GM12878 (cell line): ENCODE measurements around the gene KCNA5. TPM values are rescaled to one million over a fixed set of nuclear protein-coding genes. Genes with fewer than 3 reads are reported as not detected.

Source experiments
- ATAC-seq: fragments of 200-7000 bp; cut with Tn5 transposase; 3 replicates; pipeline ENCODE4 v1.9.1; 2020; ENCODE audit warnings: mild to moderate bottlenecking, moderate library complexity
- BruUV-seq: library from RNA; stranded (reverse); fragments of 400-500 nt; replicated peaks from 2 replicates; lab custom pipeline; 2021; lab: Mats Ljungman, UMichigan
- CTCF ChIA-PET: fragments of 300-600 bp; sonication (Branson Sonifier 250); formaldehyde crosslinking; extraction: SDS; loops from one replicate; lab custom pipeline; 2021; ENCODE audit warnings: inconsistent platforms; lab: Yijun Ruan, JAX
- POLR2A ChIA-PET: fragments of 350-600 bp; formaldehyde crosslinking; extraction: SDS; loops from one replicate; lab custom pipeline; 2021; ENCODE audit warnings: inconsistent platforms; lab: Charles Lee
- RAD21 ChIA-PET: fragments of 300-600 bp; sonication (Branson Sonifier 250); formaldehyde crosslinking; loops from one replicate; lab custom pipeline; 2023; ENCODE audit warnings: antibody characterized with exemption; ENCODE audit not compliant: unreplicated experiment; lab: Charles Lee
- SMC1A ChIA-PET: fragments of 300-600 bp; sonication (Branson Sonifier 250); formaldehyde crosslinking; loops from one replicate; lab custom pipeline; 2023; ENCODE audit not compliant: unreplicated experiment, uncharacterized antibody; lab: Charles Lee
- DNase-seq: peaks from one replicate; pipeline ENCODE4 v3.0.0-alpha.2; 2011; ENCODE audit warnings: low read depth, low spot score
- FAIRE-seq: peaks from 3 replicates; lab custom pipeline; 2011; peaks lifted over from hg19 to GRCh38; lab: Jason Lieb, UNC
- H2AFZ ChIP-seq: 2 replicates; pipeline ENCODE4 v1.6.0; 2011; ENCODE audit warnings: low read depth, low read length, control low read depth; ENCODE audit not compliant: control insufficient read depth
- H3K27ac ChIP-seq: 2 replicates; pipeline ENCODE4 v1.5.1; 2011; ENCODE audit warnings: control low read depth; ENCODE audit not compliant: control insufficient read depth, insufficient read depth
- H3K27me3 ChIP-seq, 2 experiments: replicated peaks in 1 of 2; 2 replicates each; pipeline versions ENCODE4 v1.6.0 to v1.6.1; 2011; ENCODE audit warnings: low read length in 1 of 2; ENCODE audit not compliant: control insufficient read depth in 2 of 2, insufficient read depth in 2 of 2
- H3K36me3 ChIP-seq, 2 experiments: 2 replicates each; pipeline ENCODE4 v1.5.1; 2011; ENCODE audit warnings: low read length in 1 of 2; ENCODE audit not compliant: control insufficient read depth in 2 of 2, insufficient read depth in 2 of 2
- H3K4me1 ChIP-seq: 2 replicates; pipeline ENCODE4 v1.6.1; 2011; ENCODE audit warnings: mild to moderate bottlenecking, low read length, moderate library complexity, mixed read lengths; ENCODE audit not compliant: control insufficient read depth, insufficient read depth
- H3K4me2 ChIP-seq: 2 replicates; pipeline ENCODE4 v1.6.0; 2011; ENCODE audit warnings: control low read depth; ENCODE audit not compliant: control insufficient read depth, insufficient read depth
- H3K4me3 ChIP-seq: fragments of 200-600 bp; sonication (generic); 2 replicates; pipeline ENCODE4 v1.5.1; 2016
- H3K79me2 ChIP-seq: 2 replicates; pipeline ENCODE4 v1.6.0; 2011; ENCODE audit warnings: low read length; ENCODE audit not compliant: control insufficient read depth, insufficient read depth
- H3K9ac ChIP-seq: 2 replicates; pipeline ENCODE4 v1.8.0; 2011; ENCODE audit warnings: low read length, control low read depth, mixed read lengths; ENCODE audit not compliant: control insufficient read depth, insufficient read depth
- H3K9me3 ChIP-seq: replicated peaks from 3 replicates; pipeline ENCODE4 v1.5.1; 2011; ENCODE audit warnings: mild to moderate bottlenecking, low read length; ENCODE audit not compliant: control insufficient read depth, insufficient read depth
- H4K20me1 ChIP-seq: 2 replicates; pipeline ENCODE4 v1.6.0; 2011; ENCODE audit not compliant: control insufficient read depth, insufficient read depth
- BCL3 ChIP-seq: IDR thresholded peaks from 2 replicates; pipeline ENCODE4 v1.6.1; 2011; ENCODE audit warnings: borderline replicate concordance, low read depth, mild to moderate bottlenecking, moderate library complexity, low read length; ENCODE audit not compliant: insufficient read depth, poor library complexity, severe bottlenecking
- CEBPB ChIP-seq, 2 experiments: fragments of 150-350 bp in 1 of 2; IDR thresholded peaks; 2 replicates each; pipeline ENCODE4 v1.6.1; 2012 to 2014; ENCODE audit warnings: low read depth in 2 of 2, low read length in 2 of 2, borderline replicate concordance in 1 of 2, inconsistent platforms in 1 of 2
- CUX1 ChIP-seq: IDR thresholded peaks from 2 replicates; pipeline ENCODE4 v1.6.1; 2012; ENCODE audit warnings: improper control_type of control experiment, low read depth, low read length; ENCODE audit not compliant: insufficient replicate concordance
- DPF2 ChIP-seq: fragments of 450-650 bp; IDR thresholded peaks from 2 replicates; pipeline ENCODE4 v1.6.1; 2017; ENCODE audit warnings: mild to moderate bottlenecking
- MXI1 ChIP-seq: fragments of 150-350 bp; IDR thresholded peaks from 2 replicates; pipeline ENCODE4 v1.6.1; 2011; ENCODE audit warnings: low read depth, mild to moderate bottlenecking, inconsistent platforms, low read length, improper control_type of control experiment
- NFIC ChIP-seq: IDR thresholded peaks from 2 replicates; pipeline ENCODE4 v1.6.1; 2012; ENCODE audit warnings: low read depth, mild to moderate bottlenecking, inconsistent platforms, low read length, moderate library complexity
- NFXL1 ChIP-seq: fragments of 450-650 bp; IDR thresholded peaks from 2 replicates; pipeline ENCODE4 v1.6.1; 2017; ENCODE audit warnings: antibody characterized with exemption, mild to moderate bottlenecking, borderline replicate concordance
- POLR2AphosphoS5 ChIP-seq: IDR thresholded peaks from 2 replicates; pipeline ENCODE4 v1.6.1; 2011; ENCODE audit warnings: mild to moderate bottlenecking, low read length, inconsistent platforms
- RCOR1 ChIP-seq: conservative IDR thresholded peaks from 2 replicates; pipeline ENCODE4 v1.6.1; 2012; ENCODE audit warnings: low read depth, low read length, improper control_type of control experiment
- TBL1XR1 ChIP-seq: IDR thresholded peaks from 2 replicates; pipeline ENCODE4 v1.6.1; 2012; ENCODE audit warnings: low read depth, low read length, improper control_type of control experiment
- ZNF274 ChIP-seq: IDR thresholded peaks from one replicate; pipeline ENCODE4 v1.8.0; 2011; ENCODE audit not compliant: insufficient read length, insufficient read depth
- ZNF384 ChIP-seq: IDR thresholded peaks from 2 replicates; pipeline ENCODE4 v1.6.1; 2012; ENCODE audit warnings: low read depth, mild to moderate bottlenecking, low read length, improper control_type of control experiment, borderline replicate concordance
- ZNF687 ChIP-seq: fragments of 450-650 bp; IDR thresholded peaks from 2 replicates; pipeline ENCODE4 v1.6.1; 2017; ENCODE audit warnings: mild to moderate bottlenecking, moderate library complexity
- WGBS: methylation state at CpG from one replicate; pipeline ENCODE4 v1.1.6; 2016; ENCODE audit warnings: low lambda C conversion rate; ENCODE audit not compliant: insufficient replicate concordance, insufficient coverage; ENCODE audit errors: missing lambda C conversion rate; 5-methylcytosine and 5-hydroxymethylcytosine counted together
- in situ Hi-C: fragments of 300-500 bp; cut with MboI; formaldehyde crosslinking; loops from 9 replicates; pipeline ENCODE4 v1.14.3; 2018; ENCODE audit warnings: mixed read lengths
- intact Hi-C: fragments of 100-400 bp; cut with micrococcal nuclease; formaldehyde crosslinking; loops from one replicate; pipeline ENCODE4 v1.14.2; 2022; ENCODE audit not compliant: unreplicated experiment
- polyA plus RNA-seq, 11 experiments: library from polyadenylated mRNA; depleted of rRNA in 4 of 11; unstranded in 6 of 11; stranded (reverse) in 5 of 11; fragments of >200 nt; fragmentation: Nextera tagmentation in 4 of 11; fragmentation: Illumina TruSeq in 1 of 11; extraction: Ambion mirVana in 4 of 11; extraction: Trizol in 1 of 11; gene quantifications; 1 replicate in 1 of 11; 2 replicates in 10 of 11; pipeline versions ENCODE4 v1.2.1 to v1.2.3, GENCODE V29; 2011 to 2016; ENCODE audit warnings: inconsistent platforms in 2 of 11, missing spikeins in 2 of 11, low read depth in 1 of 11
- total RNA-seq, 4 experiments: library from RNA; depleted of rRNA in 3 of 4; stranded (reverse); fragments of >200 nt in 3 of 4; fragmentation: Illumina TruSeq in 1 of 4; extraction: Trizol in 1 of 4; gene quantifications; 2 replicates each; pipeline versions ENCODE4 v1.2.1 to v1.2.3, GENCODE V29; 2013 to 2021

The KCNA5 gene
- total and polyA plus RNA-seq, 10 of the 15 experiments (the other 5 are each of a cell fraction or from before 2014, with no cell fraction given) = 0.11 to 0.56 (median 0.19) TPM; not detected in 4

GRCh38 chr12:5032821-5033220 is 10.9 kb upstream of the KCNA5 start:
- no peak for FAIRE-seq
- ATAC-seq = no peak
- no TSS peak for BruUV-seq

More at GRCh38 chr12:5032821-5033220, 10.9 kb upstream of the KCNA5 start:
- H3K27me3 ChIP-seq = 0 out of 4 replicates have a peak, but pooled peaks cover 0 to 1% of the 10 kb centered on the region in 2 experiments
- CTCF ChIA-PET = interaction anchor here (1.4 kb wide), 1 partner anchor 8 kb away, joined by 3 read pairs; no protein-coding TSS in a partner anchor
- H3K27ac ChIP-seq = no peak overlapping the region
- no peaks in the 10 kb centered on the region for H4K20me1 ChIP-seq
- no peak for DNase-seq
- H3K4me2 ChIP-seq = no peak overlapping the region
- POLR2A ChIA-PET = no interaction called here
- H3K79me2 ChIP-seq = no peaks in the 10 kb centered on the region
- 95% methylated on average over 11 of the region's 11 CpGs for WGBS
- H3K9ac ChIP-seq = no peak overlapping the region
- intact Hi-C loops = no loop called here
- SMC1A ChIA-PET = no interaction called here
- RAD21 ChIA-PET = interaction anchor here (0.7 kb wide), 1 partner anchor 622 kb away, joined by 4 read pairs; no protein-coding TSS in a partner anchor
- in situ Hi-C loops = no loop called here
- no peak overlapping the region for H3K4me3 ChIP-seq
- H3K36me3 ChIP-seq = no peaks in the 10 kb centered on the region
- peaks cover 5% of the 10 kb centered on the region; the same call in 1 of the 2 replicates for H3K4me1 ChIP-seq
- H3K9me3 ChIP-seq = no peaks in the 10 kb centered on the region
- TF ChIP-seq NFIC (no peak), ZNF687 (no peak), CEBPB (IDR thresholded peaks at IDR 0.05; ENCODE audit: borderline replicate concordance in 1 of 2, low read depth in 2 of 2, low read length in 2 of 2) (no peak), POLR2AphosphoS5 (no peak), DPF2 (no peak), MXI1 (no peak), ZNF274 (no peak), RCOR1 (no peak), ZNF384 (no peak), CUX1 (no peak), BCL3 (no peak), TBL1XR1 (no peak), NFXL1 (no peak)
- H2AFZ ChIP-seq = no peak overlapping the region
